ENCODE data around the gene KCP.

KCP gene

GRCh38 chr7:128888756-128889095 is 21.8 kb downstream of the KCP start:
- DNase-seq (ENCODE audit: low read depth in 2 of 3, low spot score in 1 of 3), result no peak

DNA sequence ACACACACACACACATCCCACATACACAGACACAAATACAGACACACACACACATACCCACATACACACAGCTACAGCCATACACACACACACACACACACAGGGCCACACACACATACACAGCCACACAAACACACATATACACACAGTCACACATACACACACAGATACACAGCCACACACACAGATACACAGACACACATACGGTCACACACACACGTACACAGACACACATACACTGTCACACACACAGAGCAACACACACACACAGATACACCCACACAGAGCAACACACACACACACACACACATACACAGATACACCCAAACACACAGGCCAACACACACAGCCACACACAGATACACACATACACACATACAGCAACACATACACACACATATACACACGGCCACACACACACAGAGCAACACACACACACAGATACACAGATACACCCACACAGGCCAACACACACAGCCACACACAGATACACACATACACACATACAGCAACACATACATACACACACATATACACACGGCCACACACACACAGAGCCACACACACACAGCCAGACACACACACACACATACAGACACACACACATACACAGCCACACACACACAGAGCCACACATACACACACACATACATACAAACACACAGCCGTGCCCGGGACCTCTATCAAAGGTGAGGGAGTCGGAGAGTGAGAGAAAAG is 22.3 kb downstream of the KCP start:
- DNase-seq (ENCODE audit: low read depth in 2 of 3, low spot score in 1 of 3), result no peak

GRCh38 chr7:128887169-128888038 is 23.1 kb downstream of the KCP start:
- no peak for DNase-seq (ENCODE audit: low read depth in 2 of 3, low spot score in 1 of 3)

- no peak for DNase-seq (ENCODE audit: low read depth in 2 of 3, low spot score in 1 of 3)
Observed at GRCh38 chr7:128886391-128887168, 23.9 kb downstream of the KCP start.

DNA sequence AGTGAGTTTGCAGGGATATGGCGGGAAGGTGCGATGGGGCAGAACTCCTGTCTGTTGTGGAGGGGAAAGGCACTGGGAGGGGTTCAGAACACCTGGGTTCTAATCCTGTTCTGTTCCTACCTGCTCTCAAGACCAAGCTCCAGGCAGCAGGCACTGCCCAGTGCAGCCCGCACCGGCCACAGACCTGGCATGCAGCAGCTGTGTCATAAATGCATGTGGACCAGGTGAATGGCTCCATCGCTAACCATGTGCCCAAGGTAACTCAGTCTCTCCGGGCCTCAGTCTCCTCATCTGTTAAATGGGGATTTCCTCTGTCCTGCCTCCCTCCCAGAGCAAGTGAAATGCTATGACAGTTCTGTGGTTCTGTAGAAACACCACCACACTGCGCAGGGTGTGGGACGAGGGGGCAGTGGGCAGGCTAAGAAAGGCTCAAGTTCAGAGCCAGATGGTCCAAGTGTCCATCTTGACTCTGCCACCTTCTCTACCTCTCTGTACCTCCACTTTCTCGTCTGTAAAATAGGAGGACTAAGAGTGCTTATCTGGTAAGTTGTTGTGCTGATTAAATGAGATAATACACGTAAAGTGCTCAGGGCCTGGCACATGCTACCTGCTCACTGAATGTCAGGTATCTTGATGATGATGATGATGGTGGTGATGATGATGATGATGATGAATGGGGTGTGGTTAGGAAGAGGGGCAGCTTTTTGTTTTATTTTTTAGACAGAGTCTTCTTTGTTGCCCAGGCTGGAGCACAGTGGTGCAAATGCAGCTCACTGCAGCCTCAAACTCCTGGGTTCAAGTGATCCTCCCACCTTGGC is 24.9 kb downstream of the KCP start:
- DNase-seq (ENCODE audit: low read depth in 2 of 3, low spot score in 1 of 3), result no peak

- no peak for DNase-seq (ENCODE audit: low read depth in 2 of 3, low spot score in 1 of 3)
Observed at GRCh38 chr7:128884561-128885369, 25.7 kb downstream of the KCP start.

GRCh38 chr7:128883622-128884448 is 26.7 kb downstream of the KCP start:
- DNase-seq (ENCODE audit: low read depth in 2 of 3, low spot score in 1 of 3), result peak; percentile 70 to 88 (median 77)

DNA sequence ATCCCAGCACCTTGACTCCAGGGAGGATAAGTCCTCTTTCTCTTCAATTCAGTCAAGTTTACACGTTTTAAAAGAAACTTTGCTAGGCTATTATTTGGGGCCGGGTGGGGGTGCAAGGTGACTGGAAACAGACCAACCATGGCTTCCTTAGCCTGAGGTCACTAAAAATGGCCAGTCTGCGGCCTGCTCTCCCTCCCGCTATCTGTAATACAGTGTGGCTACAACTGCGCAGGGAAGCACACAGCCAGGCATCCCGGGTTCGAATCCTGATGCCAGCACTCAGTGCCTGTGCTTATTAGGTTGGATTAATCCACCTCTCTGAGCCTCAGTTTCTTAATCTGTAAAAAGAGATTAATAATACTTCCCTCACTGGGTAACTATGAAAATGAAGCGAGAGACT is 28.4 kb downstream of the KCP start:
- no peak for DNase-seq (ENCODE audit: low read depth in 2 of 3, low spot score in 1 of 3)

DNA sequence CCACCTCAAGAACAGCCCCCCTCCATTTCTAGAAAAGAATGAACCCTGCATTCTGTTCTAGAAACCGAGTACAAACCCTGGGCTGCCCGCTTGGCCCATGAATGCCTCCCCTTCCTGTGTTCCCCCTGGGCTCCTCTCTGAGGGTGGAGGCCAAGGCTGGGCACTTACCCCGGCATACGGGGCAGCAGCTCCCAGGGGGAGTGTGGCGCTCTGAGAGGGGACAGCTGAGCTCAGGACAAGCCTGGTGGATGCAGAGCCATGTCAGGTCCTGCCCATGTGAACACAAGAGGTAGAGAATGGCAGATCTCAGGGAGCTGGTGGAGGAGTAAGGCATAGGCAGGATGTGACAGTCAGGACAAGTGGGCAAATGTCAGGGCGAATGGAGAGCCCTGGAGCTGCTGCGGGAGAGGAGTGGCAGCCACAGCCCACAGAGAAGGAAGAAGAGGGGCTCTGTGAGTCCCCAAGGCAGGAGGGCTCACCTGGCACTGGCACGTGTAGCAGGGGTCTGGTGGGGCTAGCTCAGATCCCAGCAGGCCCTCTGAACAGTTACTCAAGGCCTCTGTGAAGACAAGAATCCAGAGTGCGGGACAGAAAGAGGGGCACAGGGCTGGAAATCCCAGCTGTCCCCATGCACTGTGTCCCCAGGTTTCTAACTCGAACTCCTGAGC is 28.9 kb downstream of the KCP start:
- DNase-seq (ENCODE audit: low read depth in 2 of 3, low spot score in 1 of 3), result no peak

DNA sequence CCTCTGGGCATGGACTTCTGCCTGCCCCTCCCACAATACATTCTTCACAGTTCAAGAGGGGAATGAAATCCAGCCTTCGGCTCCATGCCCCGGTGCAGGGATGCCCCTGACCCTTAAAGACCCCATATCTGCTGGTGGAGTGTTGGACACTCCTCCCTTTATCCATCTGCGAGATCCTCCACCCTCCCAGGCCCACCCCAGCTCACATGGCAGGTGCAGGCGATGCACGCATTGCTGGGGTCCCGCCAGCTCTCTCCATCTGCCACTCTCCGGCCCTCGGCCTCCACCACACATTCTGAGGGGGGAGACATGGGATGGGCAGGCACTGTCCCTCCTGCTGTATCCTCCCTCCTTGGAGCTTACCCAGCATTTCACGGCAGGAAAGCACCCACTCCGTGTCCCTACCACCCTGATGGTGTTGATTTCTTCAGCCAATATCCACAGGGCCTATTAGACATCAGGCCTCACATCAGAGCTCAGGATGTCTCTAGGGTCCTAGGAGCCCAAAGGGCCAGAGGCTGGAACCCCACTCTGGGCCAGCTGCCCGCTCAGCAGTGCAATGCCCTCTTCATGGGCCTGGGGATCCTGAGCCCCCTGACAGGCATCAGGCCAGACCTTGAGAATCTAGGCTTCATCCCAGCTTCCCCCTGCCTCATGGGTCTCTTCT is 29.6 kb downstream of the KCP start:
- DNase-seq (ENCODE audit: low read depth in 2 of 3, low spot score in 1 of 3), result no peak

GRCh38 chr7:128879939-128880746 is 30.4 kb downstream of the KCP start:
- no peak for DNase-seq (ENCODE audit: low read depth in 2 of 3, low spot score in 1 of 3)

GRCh38 chr7:128879461-128879938 is 31.0 kb downstream of the KCP start:
- no peak for DNase-seq (ENCODE audit: low read depth in 2 of 3, low spot score in 1 of 3)

GRCh38 chr7:128878226-128879105 is 32.0 kb downstream of the KCP start:
- no peak for DNase-seq (ENCODE audit: low read depth in 2 of 3, low spot score in 1 of 3)

GRCh38 chr7:128877756-128878120 is 32.8 kb downstream of the KCP start:
- DNase-seq (ENCODE audit: low read depth in 2 of 3, low spot score in 1 of 3), result no peak

GRCh38 chr7:128876978-128877755 is 33.3 kb downstream of the KCP start:
- no peak for DNase-seq (ENCODE audit: low read depth in 2 of 3, low spot score in 1 of 3)

GRCh38 chr7:128876586-128876977 is 33.9 kb downstream of the KCP start:
- no peak for DNase-seq (ENCODE audit: low read depth in 2 of 3, low spot score in 1 of 3)
